ENCODE data around the gene BORCS8. TPM values are rescaled to one million over a fixed set of nuclear protein-coding genes. Genes with fewer than 3 reads are reported as not detected.

The BORCS8 gene
- total RNA-seq, 1 donor from 2014 or later = 18.9 TPM

GRCh38 chr19:19214159-19214490 is 22.2 kb upstream of the BORCS8 start:
- DNase-seq (ENCODE audit: low read depth) = no peak

- DNase-seq (ENCODE audit: low read depth) = no peak
These were observed 21.6 kb upstream of the BORCS8 start for GRCh38 chr19:19213426-19214158.

GRCh38 chr19:19212916-19213315 is 21.0 kb upstream of the BORCS8 start:
- DNase-seq (ENCODE audit: low read depth) = no peak

GRCh38 chr19:19211499-19212420 is 19.8 kb upstream of the BORCS8 start, which contains the start of gene NCAN:
Gene NCAN (plus strand): TSS chr19:19211958. CDS start chr19:19216954, 4,996 bp downstream.
- no peak for DNase-seq (ENCODE audit: low read depth)

- DNase-seq (ENCODE audit: low read depth) = no peak
These were observed 17.4 kb upstream of the BORCS8 start for GRCh38 chr19:19209372-19209771.

GRCh38 chr19:19207637-19208572 is 16.0 kb upstream of the BORCS8 start:
- DNase-seq (ENCODE audit: low read depth) = no peak

- no peak for DNase-seq (ENCODE audit: low read depth)
These were observed 15.0 kb upstream of the BORCS8 start for GRCh38 chr19:19206938-19207337.

- no peak for DNase-seq (ENCODE audit: low read depth)
These were observed 13.8 kb upstream of the BORCS8 start for GRCh38 chr19:19205416-19206410.

GRCh38 chr19:19204181-19204580 is 12.2 kb upstream of the BORCS8 start:
- DNase-seq (ENCODE audit: low read depth) = no peak

- peak; percentile 85 for DNase-seq (ENCODE audit: low read depth)
These were observed 11.3 kb upstream of the BORCS8 start, which contains the start of gene NR2C2AP for GRCh38 chr19:19203012-19203856. Gene NR2C2AP (minus strand): TSS chr19:19203414. CDS start chr19:19203060, 354 bp downstream.

- no peak for DNase-seq (ENCODE audit: low read depth)
These were observed 10.7 kb upstream of the BORCS8 start for GRCh38 chr19:19202707-19203011.

- DNase-seq (ENCODE audit: low read depth) = no peak
These were observed 10.0 kb upstream of the BORCS8 start for GRCh38 chr19:19201697-19202630.

- no peak for DNase-seq (ENCODE audit: low read depth)
These were observed 2.0 kb upstream of the BORCS8 start for GRCh38 chr19:19193926-19194325.

- no peak for DNase-seq (ENCODE audit: low read depth)
These were observed 1.0 kb upstream of the BORCS8 start for GRCh38 chr19:19192910-19193423.

GRCh38 chr19:19191768-19192077 is 229 bp downstream of the BORCS8 start:
- no peak for DNase-seq (ENCODE audit: low read depth)

GRCh38 chr19:19186742-19187141 is 5.2 kb downstream of the BORCS8 start:
- no peak for DNase-seq (ENCODE audit: low read depth)

- DNase-seq (ENCODE audit: low read depth) = peak; percentile 20
These were observed 5.9 kb downstream of the BORCS8 start for GRCh38 chr19:19185853-19186740.

Data from renal cortical epithelial cell (primary cell).